ENCODE results near the gene RHEB.

GRCh38 chr7:151434549-151434948 lies 85.1 kb downstream of the RHEB start:
- no peak for TF ChIP-seq CSRNP3 (CRISPR knock-in tag; IDR thresholded peaks at IDR 0.05)
- no peak for TF ChIP-seq CREB5 (CRISPR knock-in tag; IDR thresholded peaks at IDR 0.05; ENCODE audit: low read depth)
- TF ChIP-seq ZNF70 (CRISPR knock-in tag; IDR thresholded peaks at IDR 0.05) = no peak
- TF ChIP-seq ARNTL (CRISPR knock-in tag; IDR thresholded peaks at IDR 0.05; ENCODE audit: borderline replicate concordance, low read depth) = no peak
- no peak for TF ChIP-seq ZC3H10 (CRISPR knock-in tag; IDR thresholded peaks at IDR 0.05)
